ENCODE results near the gene VRK2.
"Not testable (repeated sequence)": the region's sequence is repeated elsewhere in the genome, so short reads cannot be mapped to it uniquely, and the experiment has no call there.

VRK2 gene

GRCh38 chr2:58170334-58170933, 123.8 kb downstream of the VRK2 start:
- not testable (repeated sequence) for DNase-seq

GRCh38 chr2:58171831-58172230, 125.2 kb downstream of the VRK2 start:
- DNase-seq, result not testable (repeated sequence)

GRCh38 chr2:58177187-58177586, 130.6 kb downstream of the VRK2 start:
- DNase-seq, result not testable (repeated sequence)

GRCh38 chr2:58180175-58180574, 133.6 kb downstream of the VRK2 start:
- not testable (repeated sequence) for DNase-seq

- no peak for DNase-seq
Measured at GRCh38 chr2:58180635-58181034, 134.0 kb downstream of the VRK2 start.

- DNase-seq, result no peak
Measured at GRCh38 chr2:58182527-58182926, 135.9 kb downstream of the VRK2 start.

- DNase-seq, result no peak
Measured at GRCh38 chr2:58186501-58186900, 139.9 kb downstream of the VRK2 start.

- not testable (repeated sequence) for DNase-seq
Measured at GRCh38 chr2:58187022-58187421, 140.4 kb downstream of the VRK2 start.

- DNase-seq, result no peak
Measured at GRCh38 chr2:58194458-58194857, 147.9 kb downstream of the VRK2 start.

GRCh38 chr2:58195662-58196061, 149.1 kb downstream of the VRK2 start:
- DNase-seq, result no peak

- DNase-seq, result no peak
Measured at GRCh38 chr2:58197894-58198293, 151.3 kb downstream of the VRK2 start.

GRCh38 chr2:58202404-58202803, 155.8 kb downstream of the VRK2 start:
- DNase-seq, result no peak

GRCh38 chr2:58203018-58203417, 156.4 kb downstream of the VRK2 start:
- DNase-seq, result no peak

GRCh38 chr2:58204195-58204959, 157.8 kb downstream of the VRK2 start:
- no peak for DNase-seq

- DNase-seq, result no peak
Measured at GRCh38 chr2:58206785-58207184, 160.2 kb downstream of the VRK2 start.

- DNase-seq, result no peak
Measured at GRCh38 chr2:58207189-58207588, 160.6 kb downstream of the VRK2 start.
